Coronary artery (tissue), 2 donors: ENCODE data around the gene FOXP1.

ENCODE experiments used
- DNase-seq: peaks from one replicate; pipeline ENCODE4 v3.0.0-alpha.2; 2017; ENCODE audit warnings: low spot score
- H3K27ac ChIP-seq, 2 donors: fragments of 200-600 bp; sonication (generic); one replicate each; pipeline ENCODE4 v1.5.1; 2016 to 2019
- H3K4me3 ChIP-seq: fragments of 200-600 bp; sonication (generic); 2 replicates; pipeline ENCODE4 v1.5.1; 2016; ENCODE audit warnings: mild to moderate bottlenecking, moderate library complexity
- CTCF ChIP-seq: fragments of 200-600 bp; sonication (generic); IDR thresholded peaks from one replicate; pipeline ENCODE4 v1.5.1; 2019; ENCODE audit warnings: antibody characterized with exemption

The FOXP1 gene

GRCh38 chr3:71490692-71491091 is 92.8 kb downstream of the FOXP1 start:
- DNase-seq = no peak
- TF ChIP-seq CTCF = no peak
- Histone ChIP-seq H3K4me3 (no peak overlapping the region), H3K27ac (no peak overlapping the region)

GRCh38 chr3:71489315-71489761 is 94.2 kb downstream of the FOXP1 start:
- Histone ChIP-seq H3K27ac (no peak overlapping the region), H3K4me3 (no peak overlapping the region)
- no peak for TF ChIP-seq CTCF
- DNase-seq = no peak

- Histone ChIP-seq H3K4me3 (no peak overlapping the region), H3K27ac (no peak overlapping the region)
- TF ChIP-seq CTCF = no peak
- DNase-seq = no peak
These were observed 94.6 kb downstream of the FOXP1 start for GRCh38 chr3:71488882-71489281.

- Histone ChIP-seq H3K27ac (no peak overlapping the region), H3K4me3 (no peak overlapping the region)
- no peak for TF ChIP-seq CTCF
- DNase-seq = no peak
These were observed 95.1 kb downstream of the FOXP1 start for GRCh38 chr3:71488391-71488809.

GRCh38 chr3:71487418-71487817 is 96.1 kb downstream of the FOXP1 start:
- Histone ChIP-seq H3K27ac (no peak overlapping the region), H3K4me3 (no peak overlapping the region)
- no peak for TF ChIP-seq CTCF
- DNase-seq = no peak

GRCh38 chr3:71486831-71487230 is 96.7 kb downstream of the FOXP1 start:
- Histone ChIP-seq H3K4me3 (no peak overlapping the region), H3K27ac (no peak overlapping the region)
- no peak for TF ChIP-seq CTCF
- DNase-seq = no peak

GRCh38 chr3:71485896-71486295 is 97.6 kb downstream of the FOXP1 start:
- no peak for TF ChIP-seq CTCF
- no peak for DNase-seq
- H3K27ac ChIP-seq = no peak overlapping the region
- H3K4me3 ChIP-seq = no peak overlapping the region
